ENCODE data around the gene PCDHGB5.
"Not testable (repeated sequence)": the region's sequence is repeated elsewhere in the genome, so short reads cannot be mapped to it uniquely, and the experiment has no call there.

PCDHGB5 gene

GRCh38 chr5:141369994-141370848 lies 27.5 kb upstream of the PCDHGB5 start, which contains the start of gene PCDHGB3:
Gene PCDHGB3, plus strand, starts transcription at chr5:141370242. Its CDS starts 153 bp downstream, at chr5:141370395.
- TF ChIP-seq CTCF (IDR thresholded peaks at IDR 0.05; ENCODE audit: low read depth, low read length) = peak; percentile 52
- peak; percentile 66 to 73 for DNase-seq (ENCODE audit: low read depth in 2 of 2)
- peak within 1 kb of the TSS; percentile 30 to 38 for H3K4me3 ChIP-seq (replicated peaks in 1 of 2; ENCODE audit: low read depth in 2 of 2, low read length in 2 of 2)

- H3K4me3 ChIP-seq (replicated peaks in 1 of 2; ENCODE audit: low read depth in 2 of 2, low read length in 2 of 2) = no peak overlapping the region
- no peak for DNase-seq (ENCODE audit: low read depth in 2 of 2)
- TF ChIP-seq CTCF (IDR thresholded peaks at IDR 0.05; ENCODE audit: low read depth, low read length) = no peak
Measured at GRCh38 chr5:141371572-141372475, 25.9 kb upstream of the PCDHGB5 start.

- peak; percentile 40 to 66 for DNase-seq (ENCODE audit: low read depth in 2 of 2)
- peak; percentile 70 for TF ChIP-seq CTCF (IDR thresholded peaks at IDR 0.05; ENCODE audit: low read depth, low read length)
- peak within 1 kb of the TSS; percentile 40 to 48 for H3K4me3 ChIP-seq (replicated peaks in 1 of 2; ENCODE audit: low read depth in 2 of 2, low read length in 2 of 2)
Measured at GRCh38 chr5:141373673-141374317, 24.0 kb upstream of the PCDHGB5 start, which contains the start of gene PCDHGA6. Gene PCDHGA6, plus strand, starts transcription at chr5:141373891. Its CDS starts 193 bp downstream, at chr5:141374084.

GRCh38 chr5:141374627-141375026 lies 23.1 kb upstream of the PCDHGB5 start:
- no peak overlapping the region for H3K4me3 ChIP-seq (replicated peaks in 1 of 2; ENCODE audit: low read depth in 2 of 2, low read length in 2 of 2)
- TF ChIP-seq CTCF (IDR thresholded peaks at IDR 0.05; ENCODE audit: low read depth, low read length) = no peak
- no peak for DNase-seq (ENCODE audit: low read depth in 2 of 2)

- not testable (repeated sequence) for DNase-seq (ENCODE audit: low read depth in 2 of 2); H3K4me3 ChIP-seq (replicated peaks in 1 of 2; ENCODE audit: low read depth in 2 of 2, low read length in 2 of 2)
- peak; percentile 9 for TF ChIP-seq CTCF (IDR thresholded peaks at IDR 0.05; ENCODE audit: low read depth, low read length)
Measured at GRCh38 chr5:141375444-141376155, 22.1 kb upstream of the PCDHGB5 start.
